Neural crest cell (in vitro differentiated cells): Measurements from ENCODE around the gene RNF148. TPM values are rescaled to one million over a fixed set of nuclear protein-coding genes. Genes with fewer than 3 reads are reported as not detected.

Experiments used
- DNase-seq: peaks from one replicate; pipeline ENCODE4 v3.0.0; 2021; ENCODE audit warnings: low read depth, mixed read lengths, low spot score
- H3K27ac Mint-ChIP-seq: one replicate; pipeline ENCODE4 v1.8.0; 2021; ENCODE audit warnings: mild to moderate bottlenecking, mixed read lengths; ENCODE audit not compliant: unreplicated experiment
- H3K27me3 Mint-ChIP-seq: 2 replicates; pipeline ENCODE4 v1.8.0; 2021; ENCODE audit warnings: low read depth, mild to moderate bottlenecking, mixed read lengths
- H3K36me3 Mint-ChIP-seq: 2 replicates; pipeline ENCODE4 v1.8.0; 2021; ENCODE audit warnings: low read depth, mild to moderate bottlenecking, mixed read lengths
- H3K4me1 Mint-ChIP-seq: 2 replicates; pipeline ENCODE4 v1.8.0; 2021; ENCODE audit warnings: mixed read lengths
- H3K4me3 Mint-ChIP-seq: one replicate; pipeline ENCODE4 v1.8.0; 2021; ENCODE audit warnings: mild to moderate bottlenecking, mixed read lengths
- H3K9me3 Mint-ChIP-seq: 2 replicates; pipeline ENCODE4 v1.8.0; 2021; ENCODE audit warnings: mixed read lengths
- total RNA-seq: library from RNA; stranded (reverse); gene quantifications from 2 replicates; pipeline ENCODE4 v1.2.1, GENCODE V29; 2021
- TF ChIP-seq, protein P1 (sequence below): fragments of 200-600 bp; sonication (generic); conservative IDR thresholded peaks from 2 replicates; pipeline ENCODE4 v1.5.0; 2021; ENCODE audit warnings: antibody characterized with exemption, mild to moderate bottlenecking

Gene RNF148
- total RNA-seq, 1 donor from 2014 or later: not detected

DNA sequence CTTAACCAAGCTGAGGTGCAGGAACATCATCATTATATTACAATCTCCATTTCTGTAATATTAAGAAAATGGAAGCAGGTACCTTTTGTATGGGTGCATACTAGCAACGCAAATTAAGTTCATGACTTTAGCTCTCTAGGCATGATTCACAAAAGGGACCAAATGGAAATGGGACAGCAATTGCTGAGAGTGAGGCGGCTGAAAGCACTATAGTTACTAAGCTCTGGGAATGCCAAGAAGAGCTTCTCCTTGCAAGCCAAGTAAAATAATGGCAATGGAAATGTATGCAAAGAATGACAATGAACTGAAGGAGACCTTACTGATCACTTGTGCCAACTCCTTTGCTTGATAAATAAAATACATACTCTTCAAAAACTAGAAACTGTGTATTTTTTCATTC lies 36.2 kb upstream of the RNF148 start:
- no peak overlapping the region for H3K4me3 Mint-ChIP-seq

DNA sequence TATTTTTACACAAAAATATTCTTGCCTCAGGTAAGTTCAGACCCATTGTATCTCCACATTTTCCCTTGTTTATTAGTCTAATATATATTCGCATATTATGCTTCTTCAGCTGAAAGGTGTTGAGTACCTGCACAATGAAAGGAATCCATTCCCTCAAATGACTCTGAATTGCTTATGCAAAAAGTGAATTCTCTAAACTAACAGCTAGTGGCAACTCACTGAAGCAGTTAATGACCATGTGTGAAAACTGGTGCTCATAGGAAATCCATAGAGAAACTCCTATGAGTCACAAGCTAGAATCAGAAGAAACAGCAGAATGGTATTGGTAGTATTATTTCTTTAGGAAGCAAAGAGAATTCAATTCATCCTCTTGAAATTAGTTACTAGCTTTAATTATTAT lies 33.5 kb upstream of the RNF148 start:
- no peak for DNase-seq
- Mint-ChIP-seq H3K4me3 (no peak overlapping the region), H3K27ac (no peak overlapping the region), H3K36me3 (no peaks in the 10 kb centered on the region), H3K27me3 (no peaks in the 10 kb centered on the region), H3K4me1 (no peaks in the 10 kb centered on the region), H3K9me3 (no peaks in the 10 kb centered on the region)
- TF ChIP-seq, protein P1, sequence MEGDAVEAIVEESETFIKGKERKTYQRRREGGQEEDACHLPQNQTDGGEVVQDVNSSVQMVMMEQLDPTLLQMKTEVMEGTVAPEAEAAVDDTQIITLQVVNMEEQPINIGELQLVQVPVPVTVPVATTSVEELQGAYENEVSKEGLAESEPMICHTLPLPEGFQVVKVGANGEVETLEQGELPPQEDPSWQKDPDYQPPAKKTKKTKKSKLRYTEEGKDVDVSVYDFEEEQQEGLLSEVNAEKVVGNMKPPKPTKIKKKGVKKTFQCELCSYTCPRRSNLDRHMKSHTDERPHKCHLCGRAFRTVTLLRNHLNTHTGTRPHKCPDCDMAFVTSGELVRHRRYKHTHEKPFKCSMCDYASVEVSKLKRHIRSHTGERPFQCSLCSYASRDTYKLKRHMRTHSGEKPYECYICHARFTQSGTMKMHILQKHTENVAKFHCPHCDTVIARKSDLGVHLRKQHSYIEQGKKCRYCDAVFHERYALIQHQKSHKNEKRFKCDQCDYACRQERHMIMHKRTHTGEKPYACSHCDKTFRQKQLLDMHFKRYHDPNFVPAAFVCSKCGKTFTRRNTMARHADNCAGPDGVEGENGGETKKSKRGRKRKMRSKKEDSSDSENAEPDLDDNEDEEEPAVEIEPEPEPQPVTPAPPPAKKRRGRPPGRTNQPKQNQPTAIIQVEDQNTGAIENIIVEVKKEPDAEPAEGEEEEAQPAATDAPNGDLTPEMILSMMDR: no peak

More for the DNA sequence above, 36.2 kb upstream of the RNF148 start:
- Mint-ChIP-seq H3K4me1 (peaks cover 6% of the 10 kb centered on the region), H3K36me3 (no peaks in the 10 kb centered on the region), H3K27ac (no peak overlapping the region), H3K27me3 (no peaks in the 10 kb centered on the region), H3K9me3 (no peaks in the 10 kb centered on the region)
- no peak for DNase-seq
- TF ChIP-seq, protein P1: no peak

DNA sequence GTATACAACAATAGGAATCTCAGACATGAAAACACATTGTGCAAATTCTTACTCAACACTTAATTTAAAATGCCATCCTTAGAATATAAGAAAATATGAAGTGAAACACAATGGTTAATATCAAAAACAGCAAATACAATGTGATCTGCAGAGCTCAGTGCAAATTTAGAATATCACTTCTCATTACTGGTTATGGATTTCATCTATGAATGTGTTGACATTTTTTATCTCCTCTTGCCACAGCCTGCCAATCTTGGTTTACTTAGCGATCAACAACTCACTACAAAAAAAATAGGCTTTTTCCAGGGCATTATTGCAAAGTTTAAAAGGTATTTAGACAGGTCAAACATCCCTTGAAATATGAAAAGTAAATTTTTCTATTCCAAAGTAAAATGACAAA lies 25.0 kb upstream of the RNF148 start:
- no peaks in the 10 kb centered on the region for H3K4me1 Mint-ChIP-seq
- H3K36me3 Mint-ChIP-seq: no peaks in the 10 kb centered on the region
- no peak overlapping the region for H3K4me3 Mint-ChIP-seq
- no peak for DNase-seq
- TF ChIP-seq, protein P1: no peak
- no peaks in the 10 kb centered on the region for H3K27me3 Mint-ChIP-seq
- H3K27ac Mint-ChIP-seq: no peak overlapping the region
- H3K9me3 Mint-ChIP-seq: no peaks in the 10 kb centered on the region

DNA sequence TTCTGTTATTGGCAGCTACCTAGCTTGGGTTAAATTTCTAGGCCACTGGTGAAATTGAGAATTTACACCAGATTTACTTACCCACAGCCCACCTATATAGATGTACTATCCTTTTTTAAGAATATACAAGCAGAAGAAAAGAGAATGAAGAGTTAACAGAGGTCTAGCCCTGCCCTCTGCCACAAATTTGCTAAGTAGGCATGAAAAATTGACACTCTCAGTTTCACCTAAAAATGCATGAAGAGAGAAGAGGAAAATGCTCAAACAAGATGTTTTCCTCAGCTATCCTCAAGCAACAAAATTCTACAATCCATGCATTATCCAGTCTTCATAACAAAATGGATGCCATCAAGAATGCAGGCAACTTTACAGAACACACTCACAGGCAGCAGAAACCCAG lies 24.6 kb upstream of the RNF148 start:
- TF ChIP-seq, protein P1: no peak
- H3K9me3 Mint-ChIP-seq: no peaks in the 10 kb centered on the region
- no peak for DNase-seq
- H3K36me3 Mint-ChIP-seq: no peaks in the 10 kb centered on the region
- no peak overlapping the region for H3K27ac Mint-ChIP-seq
- no peaks in the 10 kb centered on the region for H3K27me3 Mint-ChIP-seq
- H3K4me1 Mint-ChIP-seq: no peaks in the 10 kb centered on the region
- no peak overlapping the region for H3K4me3 Mint-ChIP-seq

DNA sequence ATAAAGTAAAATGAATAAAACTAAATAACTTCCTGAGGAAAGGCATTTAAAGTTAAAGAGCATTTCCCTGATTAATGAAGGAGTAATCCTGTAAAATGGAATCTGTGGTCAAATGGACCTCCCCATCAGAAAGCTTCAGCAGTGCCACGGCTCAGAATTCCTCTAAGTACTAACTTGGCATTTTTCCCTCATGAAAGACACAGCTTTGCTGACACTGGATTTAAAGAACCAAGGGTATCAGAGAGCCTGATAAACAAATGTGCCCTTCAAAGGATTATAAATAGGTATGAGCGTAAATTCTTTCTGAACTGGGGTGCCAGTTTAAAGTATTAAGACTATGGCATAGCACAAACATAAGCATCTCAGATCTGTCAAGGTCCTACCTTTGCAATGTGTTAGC lies 24.2 kb upstream of the RNF148 start:
- no peak overlapping the region for H3K27ac Mint-ChIP-seq
- H3K9me3 Mint-ChIP-seq: no peaks in the 10 kb centered on the region
- TF ChIP-seq, protein P1: no peak
- no peaks in the 10 kb centered on the region for H3K27me3 Mint-ChIP-seq
- no peaks in the 10 kb centered on the region for H3K36me3 Mint-ChIP-seq
- no peak overlapping the region for H3K4me3 Mint-ChIP-seq
- H3K4me1 Mint-ChIP-seq: no peaks in the 10 kb centered on the region
- DNase-seq: no peak

DNA sequence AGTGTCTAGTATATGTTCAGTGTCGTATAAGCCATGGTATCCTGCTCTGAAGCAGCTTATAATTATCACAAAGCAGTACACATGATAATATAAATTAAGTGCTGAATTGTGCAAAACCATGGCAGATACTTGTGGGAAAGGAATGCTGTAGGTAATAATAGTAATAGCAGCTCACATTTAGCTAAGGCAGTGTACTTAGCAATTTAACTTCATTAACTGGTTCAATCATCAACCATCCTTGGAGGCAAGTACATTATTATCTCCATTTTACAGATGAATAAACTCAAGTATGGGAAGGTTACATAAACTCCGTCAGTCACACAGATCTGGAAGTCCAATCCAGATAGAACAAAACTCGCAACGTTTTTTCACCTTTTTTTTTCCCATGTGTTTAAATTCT lies 21.6 kb upstream of the RNF148 start:
- Mint-ChIP-seq H3K9me3 (no peaks in the 10 kb centered on the region), H3K36me3 (no peaks in the 10 kb centered on the region), H3K27me3 (no peaks in the 10 kb centered on the region), H3K4me1 (no peaks in the 10 kb centered on the region), H3K4me3 (no peak overlapping the region), H3K27ac (no peak overlapping the region)
- DNase-seq: no peak
- TF ChIP-seq, protein P1: no peak
